Vagina (tissue), 2 donors: Measurements from ENCODE around the gene SLC13A3.

ENCODE experiments used
- POLR2A ChIP-seq, 2 donors: fragments of 450-650 bp; IDR thresholded peaks; one replicate each; pipeline ENCODE4 v1.6.1; 2017; ENCODE audit warnings: antibody characterized with exemption in 2 of 2, mild to moderate bottlenecking in 2 of 2, moderate library complexity in 2 of 2
- TF ChIP-seq, protein P1 (sequence below), 3 experiments: fragments of 450-650 bp in 2 of 3; fragments of 200-600 bp in 1 of 3; sonication (generic) in 1 of 3; IDR thresholded peaks; one replicate each; pipeline ENCODE4 v1.5.1; 2017 to 2019; ENCODE audit warnings: antibody characterized with exemption in 3 of 3, mild to moderate bottlenecking in 2 of 3, moderate library complexity in 2 of 3

DNA sequence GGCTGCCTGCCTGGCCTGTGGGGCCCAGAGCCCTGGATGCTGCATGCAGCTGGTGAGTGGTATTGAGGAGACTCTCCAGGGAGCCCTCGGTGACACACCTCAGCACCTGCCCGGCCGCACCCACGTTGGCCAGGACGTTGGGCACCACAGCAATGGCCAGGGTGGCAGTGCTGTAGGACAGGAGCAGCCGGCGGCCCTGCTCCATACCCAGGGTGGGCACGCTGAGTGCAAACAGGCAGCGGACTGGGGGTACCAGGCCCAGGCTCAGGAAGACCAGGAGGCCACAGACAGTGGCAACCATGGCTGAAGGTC is 105.5 kb downstream of the SLC13A3 start:
- TF ChIP-seq, protein P1, sequence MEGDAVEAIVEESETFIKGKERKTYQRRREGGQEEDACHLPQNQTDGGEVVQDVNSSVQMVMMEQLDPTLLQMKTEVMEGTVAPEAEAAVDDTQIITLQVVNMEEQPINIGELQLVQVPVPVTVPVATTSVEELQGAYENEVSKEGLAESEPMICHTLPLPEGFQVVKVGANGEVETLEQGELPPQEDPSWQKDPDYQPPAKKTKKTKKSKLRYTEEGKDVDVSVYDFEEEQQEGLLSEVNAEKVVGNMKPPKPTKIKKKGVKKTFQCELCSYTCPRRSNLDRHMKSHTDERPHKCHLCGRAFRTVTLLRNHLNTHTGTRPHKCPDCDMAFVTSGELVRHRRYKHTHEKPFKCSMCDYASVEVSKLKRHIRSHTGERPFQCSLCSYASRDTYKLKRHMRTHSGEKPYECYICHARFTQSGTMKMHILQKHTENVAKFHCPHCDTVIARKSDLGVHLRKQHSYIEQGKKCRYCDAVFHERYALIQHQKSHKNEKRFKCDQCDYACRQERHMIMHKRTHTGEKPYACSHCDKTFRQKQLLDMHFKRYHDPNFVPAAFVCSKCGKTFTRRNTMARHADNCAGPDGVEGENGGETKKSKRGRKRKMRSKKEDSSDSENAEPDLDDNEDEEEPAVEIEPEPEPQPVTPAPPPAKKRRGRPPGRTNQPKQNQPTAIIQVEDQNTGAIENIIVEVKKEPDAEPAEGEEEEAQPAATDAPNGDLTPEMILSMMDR (IDR thresholded peaks at IDR 0.05) = no peak
- TF ChIP-seq POLR2A (IDR thresholded peaks at IDR 0.05) = no peak
